GM12891 (cell line): ENCODE measurements around the gene DNASE2.

Experiments
- POLR2A ChIP-seq: IDR thresholded peaks from 2 replicates; pipeline ENCODE4 v1.6.1; 2011; ENCODE audit warnings: low read depth, low read length, control low read depth
- POLR2AphosphoS5 ChIP-seq: IDR thresholded peaks from 2 replicates; pipeline ENCODE4 v1.6.1; 2011; ENCODE audit warnings: low read depth, low read length, control low read depth
- TAF1 ChIP-seq: IDR thresholded peaks from 2 replicates; pipeline ENCODE4 v1.6.1; 2011; ENCODE audit warnings: low read depth, low read length, control low read depth

- TF ChIP-seq POLR2AphosphoS5 (no peak), TAF1 (no peak), POLR2A (no peak)
These were observed 13.8 kb downstream of the DNASE2 start for GRCh38 chr19:12867120-12868099.
